Hepatocyte (in vitro differentiated cells): ENCODE data around the gene POC1A. TPM values are rescaled to one million over a fixed set of nuclear protein-coding genes. Genes with fewer than 3 reads are reported as not detected.

Experiments
- DNase-seq: peaks from one replicate; pipeline ENCODE4 v3.0.0-alpha.2; 2016; ENCODE audit warnings: low spot score
- H2AFZ ChIP-seq: fragments of 200-600 bp; sonication (generic); 2 replicates; pipeline ENCODE4 v1.6.0; 2016; ENCODE audit warnings: antibody characterized with exemption, mild to moderate bottlenecking
- H3K27ac ChIP-seq: fragments of 200-600 bp; sonication (generic); 2 replicates; pipeline ENCODE4 v1.5.1; 2016; ENCODE audit warnings: mild to moderate bottlenecking
- H3K27me3 ChIP-seq: fragments of 200-600 bp; sonication (generic); 2 replicates; pipeline ENCODE4 v1.6.1; 2016
- H3K36me3 ChIP-seq: fragments of 200-600 bp; sonication (generic); replicated peaks from 2 replicates; pipeline ENCODE4 v1.5.1; 2016; ENCODE audit warnings: low read depth; ENCODE audit not compliant: insufficient read depth
- H3K4me1 ChIP-seq: fragments of 200-600 bp; sonication (generic); 2 replicates; pipeline ENCODE4 v1.5.1; 2016; ENCODE audit warnings: mild to moderate bottlenecking, moderate library complexity; ENCODE audit not compliant: insufficient read depth
- H3K4me2 ChIP-seq: fragments of 200-600 bp; sonication (generic); 2 replicates; pipeline ENCODE4 v1.6.0; 2016
- H3K4me3 ChIP-seq: fragments of 200-600 bp; sonication (generic); 2 replicates; pipeline ENCODE4 v1.5.1; 2016; ENCODE audit warnings: mild to moderate bottlenecking
- H3K79me2 ChIP-seq: fragments of 200-600 bp; sonication (generic); 2 replicates; pipeline ENCODE4 v1.6.0; 2017; ENCODE audit warnings: mild to moderate bottlenecking
- H3K9me2 ChIP-seq: fragments of 200-600 bp; sonication (generic); replicated peaks from 2 replicates; pipeline ENCODE4 v1.6.0; 2017; ENCODE audit warnings: mild to moderate bottlenecking; ENCODE audit not compliant: insufficient read depth
- H3K9me3 ChIP-seq: fragments of 200-600 bp; sonication (generic); 2 replicates; pipeline ENCODE4 v1.5.1; 2016; ENCODE audit warnings: low read depth, mild to moderate bottlenecking
- H4K20me1 ChIP-seq: fragments of 200-600 bp; sonication (generic); 2 replicates; pipeline ENCODE4 v1.6.0; 2016; ENCODE audit warnings: mild to moderate bottlenecking; ENCODE audit not compliant: insufficient read depth, poor library complexity, severe bottlenecking
- EZH2 ChIP-seq: fragments of 200-600 bp; sonication (generic); IDR thresholded peaks from 2 replicates; pipeline ENCODE4 v1.6.1; 2016; ENCODE audit warnings: antibody characterized with exemption, mild to moderate bottlenecking, borderline replicate concordance
- EZH2phosphoT487 ChIP-seq: fragments of 200-600 bp; sonication (generic); IDR thresholded peaks from one replicate; pipeline ENCODE4 v1.6.1; 2018; ENCODE audit warnings: antibody characterized with exemption, mild to moderate bottlenecking, low read depth, moderate library complexity; ENCODE audit not compliant: unreplicated experiment, severe bottlenecking
- WGBS: methylation state at CpG from one replicate; pipeline ENCODE4 v1.1.6; 2016; ENCODE audit warnings: low lambda C conversion rate; ENCODE audit errors: missing lambda C conversion rate; 5-methylcytosine and 5-hydroxymethylcytosine counted together
- polyA plus RNA-seq: library from polyadenylated mRNA; unstranded; fragments of >200 nt; fragmentation: Nextera tagmentation; extraction: Ambion mirVana; gene quantifications from 2 replicates; pipeline ENCODE4 v1.2.1, GENCODE V29; 2016
- total RNA-seq: library from RNA; depleted of rRNA; stranded (reverse); fragments of >200 nt; gene quantifications from 2 replicates; pipeline ENCODE4 v1.2.3, GENCODE V29; 2014
- TF ChIP-seq, protein P1 (sequence below): fragments of 200-600 bp; sonication (generic); IDR thresholded peaks from 2 replicates; pipeline ENCODE4 v1.5.1; 2016; ENCODE audit warnings: antibody characterized with exemption, mild to moderate bottlenecking; ENCODE audit not compliant: poor library complexity

POC1A gene
- total and polyA plus RNA-seq, 2 experiments from 2014 or later, result 2.6 to 3.7 TPM

DNA sequence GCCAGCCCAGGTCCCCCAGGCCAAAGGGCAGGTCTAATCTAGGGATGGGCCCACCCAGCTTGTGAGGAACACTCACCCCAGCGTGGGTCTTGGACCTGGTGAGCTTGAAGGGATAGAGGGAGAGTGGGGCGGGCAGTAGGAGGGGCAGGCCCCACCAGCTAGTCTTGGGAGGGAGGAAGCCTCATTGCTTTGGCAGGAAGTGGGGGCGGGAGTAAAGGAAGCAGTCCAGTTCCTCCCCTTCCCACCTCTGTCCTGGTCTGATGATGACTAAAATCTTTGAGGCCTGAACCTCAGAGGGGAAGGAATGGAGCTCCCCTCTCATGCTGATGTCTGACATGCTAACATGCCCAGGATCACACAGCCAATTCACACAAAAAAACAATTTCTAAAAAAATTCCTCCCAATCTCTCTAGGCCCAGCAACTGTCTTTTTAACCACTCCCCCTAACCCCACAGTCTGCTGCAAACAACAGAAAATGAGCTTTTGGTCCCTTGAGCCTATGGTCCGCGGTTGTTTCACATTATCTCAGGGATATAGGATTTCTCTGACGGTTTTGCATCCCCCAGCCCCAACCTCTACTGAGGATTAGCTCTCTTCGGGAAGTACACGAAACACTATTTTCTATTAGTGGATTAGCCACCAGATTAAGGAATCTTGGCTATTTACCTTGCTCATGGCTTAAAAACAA is 67.1 kb downstream of the POC1A start:
- 81% methylated on average over 8 of the region's 8 CpGs for WGBS
- Histone ChIP-seq H3K4me2 (no peak overlapping the region), H3K27ac (no peak overlapping the region), H2AFZ (no peak overlapping the region), H3K36me3 (no peaks in the 10 kb centered on the region), H3K27me3 (no peaks in the 10 kb centered on the region), H3K9me3 (no peaks in the 10 kb centered on the region), H3K4me1 (peaks cover 34% of the 10 kb centered on the region), H4K20me1 (no peaks in the 10 kb centered on the region), H3K4me3 (no peak overlapping the region), H3K9me2 (no peaks in the 10 kb centered on the region), H3K79me2 (no peaks in the 10 kb centered on the region)
- TF ChIP-seq, protein P1, sequence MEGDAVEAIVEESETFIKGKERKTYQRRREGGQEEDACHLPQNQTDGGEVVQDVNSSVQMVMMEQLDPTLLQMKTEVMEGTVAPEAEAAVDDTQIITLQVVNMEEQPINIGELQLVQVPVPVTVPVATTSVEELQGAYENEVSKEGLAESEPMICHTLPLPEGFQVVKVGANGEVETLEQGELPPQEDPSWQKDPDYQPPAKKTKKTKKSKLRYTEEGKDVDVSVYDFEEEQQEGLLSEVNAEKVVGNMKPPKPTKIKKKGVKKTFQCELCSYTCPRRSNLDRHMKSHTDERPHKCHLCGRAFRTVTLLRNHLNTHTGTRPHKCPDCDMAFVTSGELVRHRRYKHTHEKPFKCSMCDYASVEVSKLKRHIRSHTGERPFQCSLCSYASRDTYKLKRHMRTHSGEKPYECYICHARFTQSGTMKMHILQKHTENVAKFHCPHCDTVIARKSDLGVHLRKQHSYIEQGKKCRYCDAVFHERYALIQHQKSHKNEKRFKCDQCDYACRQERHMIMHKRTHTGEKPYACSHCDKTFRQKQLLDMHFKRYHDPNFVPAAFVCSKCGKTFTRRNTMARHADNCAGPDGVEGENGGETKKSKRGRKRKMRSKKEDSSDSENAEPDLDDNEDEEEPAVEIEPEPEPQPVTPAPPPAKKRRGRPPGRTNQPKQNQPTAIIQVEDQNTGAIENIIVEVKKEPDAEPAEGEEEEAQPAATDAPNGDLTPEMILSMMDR, result no peak
- no peak for TF ChIP-seq EZH2phosphoT487
- TF ChIP-seq EZH2, result no peak
- no peak for DNase-seq

GRCh38 chr3:52086461-52086860 is 67.8 kb downstream of the POC1A start:
- no peaks in the 10 kb centered on the region for H3K9me3 ChIP-seq
- 92% methylated on average over 6 of the region's 6 CpGs for WGBS
- H3K9me2 ChIP-seq, result no peaks in the 10 kb centered on the region
- no peaks in the 10 kb centered on the region for H3K79me2 ChIP-seq
- no peaks in the 10 kb centered on the region for H4K20me1 ChIP-seq
- no peak overlapping the region for H3K4me3 ChIP-seq
- H3K4me1 ChIP-seq, result peaks cover 34% of the 10 kb centered on the region
- TF ChIP-seq, protein P1, result no peak
- TF ChIP-seq EZH2phosphoT487, result no peak
- no peak for TF ChIP-seq EZH2
- H2AFZ ChIP-seq, result no peak overlapping the region
- no peak overlapping the region for H3K4me2 ChIP-seq
- no peaks in the 10 kb centered on the region for H3K27me3 ChIP-seq
- DNase-seq, result no peak
- no peak overlapping the region for H3K27ac ChIP-seq
- H3K36me3 ChIP-seq, result no peaks in the 10 kb centered on the region

- Histone ChIP-seq H3K79me2 (no peaks in the 10 kb centered on the region), H2AFZ (no peak overlapping the region), H3K9me2 (no peaks in the 10 kb centered on the region), H3K4me2 (no peak overlapping the region), H3K27ac (no peak overlapping the region), H4K20me1 (no peaks in the 10 kb centered on the region), H3K36me3 (no peaks in the 10 kb centered on the region), H3K27me3 (no peaks in the 10 kb centered on the region), H3K4me3 (no peak overlapping the region), H3K4me1 (peaks cover 35% of the 10 kb centered on the region), H3K9me3 (no peaks in the 10 kb centered on the region)
- no peak for TF ChIP-seq EZH2
- TF ChIP-seq, protein P1, result no peak
- no peak for TF ChIP-seq EZH2phosphoT487
- DNase-seq, result no peak
- 94% methylated on average over 10 of the region's 10 CpGs for WGBS
These were observed 68.4 kb downstream of the POC1A start for GRCh38 chr3:52085681-52086282.
